Iris pigment epithelial cell (primary cell): ENCODE data around the gene PTHLH.

Experiments
- DNase-seq: peaks from one replicate; pipeline ENCODE4 v3.0.0-alpha.2; 2011; ENCODE audit warnings: low read depth

Gene PTHLH

GRCh38 chr12:27936196-27936595 is 36.3 kb downstream of the PTHLH start:
- DNase-seq = peak; percentile 47

DNA sequence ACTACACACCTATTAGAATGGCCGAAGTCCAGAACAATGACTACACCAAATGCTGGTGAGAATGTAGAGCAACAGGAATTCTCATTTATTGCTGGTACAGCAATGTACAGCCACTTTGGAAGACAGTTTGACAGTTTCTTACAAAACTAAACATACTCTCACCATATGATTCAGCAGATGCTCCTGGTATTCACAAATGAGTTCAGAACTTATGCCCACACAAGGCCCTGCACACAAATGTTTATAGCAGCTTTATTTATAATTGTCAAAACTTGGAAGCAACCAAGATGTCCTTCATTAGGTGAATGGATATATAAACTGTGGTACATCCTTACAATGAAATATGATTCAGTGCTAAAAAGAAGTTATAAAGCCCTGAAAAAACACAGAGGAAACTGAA is 38.3 kb downstream of the PTHLH start:
- no peak for DNase-seq

GRCh38 chr12:27931390-27931789 is 41.1 kb downstream of the PTHLH start:
- DNase-seq = no peak

- no peak for DNase-seq
Measured at GRCh38 chr12:27927347-27927746, 45.2 kb downstream of the PTHLH start.

- peak; percentile 24 for DNase-seq
Measured at GRCh38 chr12:27924350-27925135, 48.0 kb downstream of the PTHLH start.

- peak; percentile 74 for DNase-seq
Measured at GRCh38 chr12:27922531-27923139, 49.9 kb downstream of the PTHLH start.

DNA sequence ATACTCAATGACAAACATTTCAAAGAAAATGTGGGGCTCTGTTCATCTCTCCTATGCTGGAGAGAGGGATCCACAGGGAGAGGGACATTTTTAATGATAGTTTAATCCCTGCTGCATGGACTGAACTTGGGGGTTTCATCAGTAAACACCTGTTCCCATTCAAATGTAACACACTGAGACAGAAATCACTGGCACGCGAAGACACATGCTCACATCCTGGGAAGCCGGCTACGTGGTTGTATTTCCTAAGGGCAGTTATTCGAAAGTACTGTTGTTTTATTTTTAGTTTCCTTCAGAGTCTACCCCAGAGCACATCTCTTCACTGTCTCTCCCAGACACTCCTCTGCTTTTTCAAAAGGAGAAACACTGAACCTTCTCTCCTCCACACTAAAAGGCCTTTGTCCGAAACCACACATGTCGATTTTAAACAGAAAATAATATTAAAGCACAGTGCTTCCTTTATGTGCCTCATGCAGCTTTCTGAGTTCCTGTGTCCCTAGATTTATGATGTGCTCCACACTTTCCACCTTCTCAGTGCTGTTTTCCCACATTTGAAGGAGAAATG is 52.8 kb downstream of the PTHLH start:
- DNase-seq = no peak

DNA sequence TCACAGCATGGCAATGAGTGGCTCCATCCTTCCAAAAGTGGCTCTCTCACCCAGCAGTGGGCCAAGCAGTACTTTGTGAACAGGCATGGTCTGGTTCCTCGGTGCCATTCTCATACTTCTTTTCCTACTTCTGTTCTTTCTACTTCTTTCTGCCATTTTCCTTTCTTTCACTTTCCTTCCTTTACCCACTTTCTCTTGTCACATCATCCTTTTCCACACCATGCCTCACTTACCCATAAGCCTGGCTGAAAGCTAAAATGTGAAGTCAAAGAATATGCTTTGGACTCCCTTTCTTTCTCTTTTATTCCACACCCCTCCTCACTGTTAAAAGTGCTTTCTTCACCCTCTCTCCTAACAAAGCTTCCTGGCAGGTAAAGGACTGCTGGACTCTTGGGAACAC is 57.0 kb downstream of the PTHLH start:
- DNase-seq = no peak

GRCh38 chr12:27915021-27915420 is 57.5 kb downstream of the PTHLH start:
- DNase-seq = no peak

DNA sequence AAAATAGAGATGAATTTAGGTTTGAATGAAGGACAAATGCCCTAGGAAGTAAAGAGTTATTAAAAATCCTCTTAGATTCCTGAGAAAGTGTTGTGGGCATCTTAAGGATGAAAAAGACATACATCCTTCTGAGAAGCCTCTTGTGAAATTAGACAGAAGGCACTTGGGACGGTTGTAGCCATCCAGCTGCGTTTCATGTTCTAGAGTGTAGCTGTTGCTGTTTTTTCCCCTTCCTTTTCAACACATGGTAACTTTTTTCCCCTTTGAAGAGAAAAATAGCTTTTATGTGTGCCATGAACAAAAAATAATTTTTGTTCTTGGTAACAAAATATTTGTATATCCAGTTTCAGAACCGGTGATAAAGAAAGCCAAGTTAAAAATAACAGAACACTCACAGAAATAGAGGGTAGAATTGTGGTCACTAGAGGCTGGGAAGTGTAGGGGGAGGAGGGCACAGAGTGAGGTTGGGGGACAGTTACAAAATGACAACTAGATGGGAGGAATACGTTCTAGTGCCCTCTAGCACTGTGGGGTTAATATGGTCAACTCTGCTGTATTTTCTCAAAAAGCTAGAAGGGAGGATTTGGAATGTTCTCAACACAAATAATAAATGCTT is 58.4 kb downstream of the PTHLH start:
- no peak for DNase-seq

- DNase-seq = no peak
Measured at GRCh38 chr12:27911397-27911796, 61.1 kb downstream of the PTHLH start.
